ENCODE measurements around the gene TMOD3.

TMOD3 gene

GRCh38 chr15:51828621-51829375 is 655 bp upstream of the TMOD3 start:
- H3K27ac ChIP-seq (ENCODE audit: low read length): no peak overlapping the region

GRCh38 chr15:51830276-51830806 is 888 bp downstream of the TMOD3 start:
- H3K9ac ChIP-seq (ENCODE audit: low read length in 2 of 2): peak overlapping the region; percentile 78 to 79

More at GRCh38 chr15:51828621-51829375, 655 bp upstream of the TMOD3 start:
- no peaks in the 10 kb centered on the region for H3K36me3 ChIP-seq (ENCODE audit: control insufficient read depth in 2 of 2, insufficient read depth in 2 of 2, low read length in 2 of 2)
- H3K4me3 ChIP-seq (ENCODE audit: low read length in 2 of 2): peak overlapping the region; percentile 86 to 91
- H3K27me3 ChIP-seq (ENCODE audit: control insufficient read depth in 1 of 2, insufficient read depth in 2 of 2, low read length in 2 of 2): no peaks in the 10 kb centered on the region
- peaks cover 3% of the 10 kb centered on the region for H3K4me1 ChIP-seq (ENCODE audit: control insufficient read depth, insufficient read depth, low read length)
- no peaks in the 10 kb centered on the region for H3K9me3 ChIP-seq (ENCODE audit: control insufficient read depth in 2 of 2, low read length in 2 of 2)
- H3K9ac ChIP-seq (ENCODE audit: low read length in 2 of 2): peak overlapping the region in 1 of 2 donors; percentile 78

DNA sequence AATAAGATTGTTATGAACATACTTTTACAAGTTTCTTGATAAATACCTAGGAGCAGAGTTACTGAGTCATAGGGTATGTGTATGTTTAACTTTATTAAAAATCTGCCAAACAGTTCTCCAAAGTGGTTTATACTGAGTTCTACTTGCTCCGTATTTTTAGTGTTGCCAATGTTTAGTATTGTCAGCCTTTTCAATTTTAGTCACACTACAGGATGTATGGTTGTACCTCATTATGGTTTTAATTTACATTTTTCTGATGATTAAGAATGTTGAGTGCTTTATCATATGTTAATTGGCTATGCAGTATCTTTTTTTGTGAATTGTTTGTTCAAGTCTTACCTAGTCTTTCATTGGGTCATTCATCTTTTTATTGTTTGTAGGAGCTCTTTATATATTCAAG is 4.3 kb downstream of the TMOD3 start:
- no peaks in the 10 kb centered on the region for H3K27me3 ChIP-seq (ENCODE audit: control insufficient read depth in 1 of 2, insufficient read depth in 2 of 2, low read length in 2 of 2)
- H3K36me3 ChIP-seq (ENCODE audit: control insufficient read depth in 2 of 2, insufficient read depth in 2 of 2, low read length in 2 of 2): no peaks in the 10 kb centered on the region
- no peak overlapping the region for H3K27ac ChIP-seq (ENCODE audit: low read length)
- H3K9me3 ChIP-seq (ENCODE audit: control insufficient read depth in 2 of 2, low read length in 2 of 2): no peaks in the 10 kb centered on the region
- H3K4me3 ChIP-seq (ENCODE audit: low read length in 2 of 2): no peak overlapping the region
- H3K4me1 ChIP-seq (ENCODE audit: control insufficient read depth, insufficient read depth, low read length): peaks cover 13% of the 10 kb centered on the region
- H3K9ac ChIP-seq (ENCODE audit: low read length in 2 of 2): no peak overlapping the region

More at GRCh38 chr15:51830276-51830806, 888 bp downstream of the TMOD3 start:
- Histone ChIP-seq H3K4me3 (ENCODE audit: low read length in 2 of 2) (peak overlapping the region; percentile 86 to 91), H3K27me3 (ENCODE audit: control insufficient read depth in 1 of 2, insufficient read depth in 2 of 2, low read length in 2 of 2) (no peaks in the 10 kb centered on the region), H3K9me3 (ENCODE audit: control insufficient read depth in 2 of 2, low read length in 2 of 2) (no peaks in the 10 kb centered on the region), H3K4me1 (ENCODE audit: control insufficient read depth, insufficient read depth, low read length) (peaks cover 3% of the 10 kb centered on the region), H3K27ac (ENCODE audit: low read length) (no peak overlapping the region), H3K36me3 (ENCODE audit: control insufficient read depth in 2 of 2, insufficient read depth in 2 of 2, low read length in 2 of 2) (no peaks in the 10 kb centered on the region)

- Histone ChIP-seq H3K9me3 (ENCODE audit: control insufficient read depth in 2 of 2, low read length in 2 of 2) (no peaks in the 10 kb centered on the region), H3K36me3 (ENCODE audit: control insufficient read depth in 2 of 2, insufficient read depth in 2 of 2, low read length in 2 of 2) (no peaks in the 10 kb centered on the region), H3K27me3 (ENCODE audit: control insufficient read depth in 1 of 2, insufficient read depth in 2 of 2, low read length in 2 of 2) (no peaks in the 10 kb centered on the region), H3K4me1 (ENCODE audit: control insufficient read depth, insufficient read depth, low read length) (peaks cover 11% of the 10 kb centered on the region), H3K27ac (ENCODE audit: low read length) (no peak overlapping the region), H3K4me3 (ENCODE audit: low read length in 2 of 2) (peak overlapping the region in 1 of 2 donors; percentile 36), H3K9ac (ENCODE audit: low read length in 2 of 2) (no peak overlapping the region)
Measured at GRCh38 chr15:51837792-51838251, 8.4 kb downstream of the TMOD3 start.

DNA sequence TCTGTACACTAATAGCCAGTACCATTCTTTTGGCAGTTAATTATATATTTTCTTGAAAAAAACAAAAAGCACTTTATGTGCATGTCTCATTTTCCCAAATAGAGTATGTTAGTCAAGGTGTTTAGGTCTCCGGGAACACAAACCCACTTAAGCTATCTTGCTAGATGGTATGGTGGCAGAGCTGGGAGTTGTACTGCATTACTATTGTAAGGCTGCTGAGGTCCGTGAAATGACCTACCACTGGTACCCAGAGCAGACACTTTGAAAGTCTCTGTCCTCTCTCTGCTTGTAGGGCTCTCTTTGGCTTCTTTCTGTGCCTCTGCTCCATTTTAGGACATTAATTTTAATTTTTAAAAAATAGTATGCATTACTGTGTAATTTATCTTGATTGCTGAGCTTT is 8.8 kb downstream of the TMOD3 start:
- H3K4me3 ChIP-seq (ENCODE audit: low read length in 2 of 2): peak overlapping the region in 1 of 2 donors; percentile 36
- H3K27me3 ChIP-seq (ENCODE audit: control insufficient read depth in 1 of 2, insufficient read depth in 2 of 2, low read length in 2 of 2): no peaks in the 10 kb centered on the region
- no peaks in the 10 kb centered on the region for H3K9me3 ChIP-seq (ENCODE audit: control insufficient read depth in 2 of 2, low read length in 2 of 2)
- no peaks in the 10 kb centered on the region for H3K36me3 ChIP-seq (ENCODE audit: control insufficient read depth in 2 of 2, insufficient read depth in 2 of 2, low read length in 2 of 2)
- no peak overlapping the region for H3K9ac ChIP-seq (ENCODE audit: low read length in 2 of 2)
- H3K4me1 ChIP-seq (ENCODE audit: control insufficient read depth, insufficient read depth, low read length): peaks cover 12% of the 10 kb centered on the region
- no peak overlapping the region for H3K27ac ChIP-seq (ENCODE audit: low read length)

- no peaks in the 10 kb centered on the region for H3K36me3 ChIP-seq (ENCODE audit: control insufficient read depth in 2 of 2, insufficient read depth in 2 of 2, low read length in 2 of 2)
- H3K27me3 ChIP-seq (ENCODE audit: control insufficient read depth in 1 of 2, insufficient read depth in 2 of 2, low read length in 2 of 2): no peaks in the 10 kb centered on the region
- no peaks in the 10 kb centered on the region for H3K9me3 ChIP-seq (ENCODE audit: control insufficient read depth in 2 of 2, low read length in 2 of 2)
- no peak overlapping the region for H3K4me3 ChIP-seq (ENCODE audit: low read length in 2 of 2)
- H3K4me1 ChIP-seq (ENCODE audit: control insufficient read depth, insufficient read depth, low read length): peaks cover 18% of the 10 kb centered on the region
- H3K9ac ChIP-seq (ENCODE audit: low read length in 2 of 2): no peak overlapping the region
- no peak overlapping the region for H3K27ac ChIP-seq (ENCODE audit: low read length)
Measured at GRCh38 chr15:51840692-51841091, 11.2 kb downstream of the TMOD3 start.

GRCh38 chr15:51841406-51842040 is 12.1 kb downstream of the TMOD3 start:
- Histone ChIP-seq H3K36me3 (ENCODE audit: control insufficient read depth in 2 of 2, insufficient read depth in 2 of 2, low read length in 2 of 2) (no peaks in the 10 kb centered on the region), H3K9me3 (ENCODE audit: control insufficient read depth in 2 of 2, low read length in 2 of 2) (no peaks in the 10 kb centered on the region), H3K9ac (ENCODE audit: low read length in 2 of 2) (no peak overlapping the region), H3K27me3 (ENCODE audit: control insufficient read depth in 1 of 2, insufficient read depth in 2 of 2, low read length in 2 of 2) (no peaks in the 10 kb centered on the region), H3K4me1 (ENCODE audit: control insufficient read depth, insufficient read depth, low read length) (peaks cover 18% of the 10 kb centered on the region), H3K27ac (ENCODE audit: low read length) (no peak overlapping the region), H3K4me3 (ENCODE audit: low read length in 2 of 2) (no peak overlapping the region)

DNA sequence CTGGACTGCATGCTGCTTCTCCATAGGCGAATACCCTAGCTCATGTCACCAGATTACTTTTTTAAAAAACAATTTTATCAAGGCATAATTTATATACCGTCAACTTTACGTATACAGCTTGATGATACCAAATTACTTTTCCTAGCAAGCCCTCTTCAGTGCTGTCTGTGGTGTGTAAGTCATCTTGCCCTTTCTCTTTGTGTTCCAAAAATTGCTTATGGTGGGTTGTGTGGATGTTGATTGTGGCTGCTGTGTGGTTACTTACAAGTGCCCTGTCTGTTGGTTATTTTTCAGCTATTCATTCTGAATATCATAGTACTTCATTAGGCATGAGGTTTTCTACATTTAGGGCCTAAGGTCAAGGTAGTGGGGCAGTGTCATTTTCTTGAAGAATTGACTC is 12.8 kb downstream of the TMOD3 start:
- Histone ChIP-seq H3K27ac (ENCODE audit: low read length) (no peak overlapping the region), H3K9me3 (ENCODE audit: control insufficient read depth in 2 of 2, low read length in 2 of 2) (no peaks in the 10 kb centered on the region), H3K9ac (ENCODE audit: low read length in 2 of 2) (no peak overlapping the region), H3K27me3 (ENCODE audit: control insufficient read depth in 1 of 2, insufficient read depth in 2 of 2, low read length in 2 of 2) (no peaks in the 10 kb centered on the region), H3K4me1 (ENCODE audit: control insufficient read depth, insufficient read depth, low read length) (peaks cover 18% of the 10 kb centered on the region), H3K36me3 (ENCODE audit: control insufficient read depth in 2 of 2, insufficient read depth in 2 of 2, low read length in 2 of 2) (no peaks in the 10 kb centered on the region), H3K4me3 (ENCODE audit: low read length in 2 of 2) (no peak overlapping the region)

DNA sequence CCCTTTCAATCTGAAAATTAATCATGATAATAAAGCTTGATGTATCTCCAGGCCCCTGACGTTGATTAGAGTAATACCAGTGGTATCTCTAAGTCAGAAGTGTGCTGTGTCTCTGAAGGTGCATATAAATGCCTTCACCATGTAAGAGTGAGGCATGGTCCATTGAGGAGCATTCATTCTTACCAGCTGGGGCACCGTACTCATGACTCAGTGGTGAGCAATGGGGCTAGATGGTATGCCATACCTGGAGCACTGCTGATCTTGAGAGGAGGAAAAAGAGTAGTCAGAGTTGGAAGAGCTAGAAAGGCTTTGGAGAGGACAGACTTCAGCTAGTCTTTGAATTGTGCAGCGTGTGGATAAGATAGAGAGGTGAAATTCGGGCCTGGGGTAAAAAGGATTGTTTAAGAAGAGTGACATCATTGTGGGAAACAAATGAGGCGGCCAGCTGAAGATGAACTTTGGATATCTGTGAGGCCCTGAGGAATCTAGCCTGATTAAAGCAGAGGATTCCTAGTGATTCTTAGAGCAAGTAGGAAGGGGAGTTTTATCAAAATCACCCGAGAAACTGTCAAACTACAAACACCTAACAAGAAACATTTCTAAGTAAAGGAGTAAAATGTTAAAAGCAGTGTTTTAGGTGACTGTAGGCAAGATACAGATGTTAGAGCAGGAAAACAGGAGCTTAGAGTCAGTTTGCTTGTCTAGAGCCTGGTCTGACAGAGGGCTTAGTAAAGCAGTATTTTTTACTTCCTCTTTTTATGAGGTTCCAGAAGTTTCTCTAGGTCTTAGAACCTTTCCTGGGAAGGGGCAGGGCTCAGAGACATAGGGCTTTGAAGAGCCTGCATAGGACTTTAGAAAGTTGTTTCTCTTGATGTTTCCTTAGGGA is 13.6 kb downstream of the TMOD3 start:
- Histone ChIP-seq H3K36me3 (ENCODE audit: control insufficient read depth in 2 of 2, insufficient read depth in 2 of 2, low read length in 2 of 2) (no peaks in the 10 kb centered on the region), H3K9ac (ENCODE audit: low read length in 2 of 2) (no peak overlapping the region), H3K27me3 (ENCODE audit: control insufficient read depth in 1 of 2, insufficient read depth in 2 of 2, low read length in 2 of 2) (no peaks in the 10 kb centered on the region), H3K9me3 (ENCODE audit: control insufficient read depth in 2 of 2, low read length in 2 of 2) (no peaks in the 10 kb centered on the region), H3K4me1 (ENCODE audit: control insufficient read depth, insufficient read depth, low read length) (peaks cover 11% of the 10 kb centered on the region), H3K27ac (ENCODE audit: low read length) (no peak overlapping the region), H3K4me3 (ENCODE audit: low read length in 2 of 2) (no peak overlapping the region)

DNA sequence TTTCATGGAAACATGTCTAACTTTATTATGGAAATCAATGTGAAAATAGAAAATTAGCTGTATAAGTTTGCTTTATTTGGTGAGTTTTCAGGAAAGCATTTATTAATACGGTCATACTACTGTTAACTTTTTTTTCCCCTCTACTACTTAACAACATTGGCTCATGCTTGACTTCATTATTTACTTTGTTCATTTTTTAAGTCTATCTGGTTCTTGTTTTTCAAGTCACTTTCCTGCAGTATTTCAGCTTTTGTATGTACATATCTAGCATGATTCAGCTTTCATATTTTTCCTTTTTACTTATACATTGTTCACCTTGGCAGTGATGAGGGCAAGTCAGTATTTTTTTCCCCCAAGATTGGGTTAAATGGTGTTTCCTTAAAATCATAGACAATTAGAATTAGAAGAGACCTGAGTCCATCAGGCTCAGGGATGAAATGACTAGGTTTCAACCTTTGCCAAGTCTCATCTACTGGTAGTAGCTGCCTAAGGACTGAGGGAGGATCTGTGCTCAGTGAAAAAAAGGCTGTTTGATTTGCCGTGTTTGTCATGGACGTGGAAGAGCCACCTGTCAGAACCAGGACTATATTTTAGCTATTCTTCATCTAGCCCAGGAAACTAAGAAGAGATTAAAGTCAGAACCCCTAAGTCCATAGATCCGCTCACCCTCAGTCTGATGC is 15.4 kb downstream of the TMOD3 start:
- H3K27me3 ChIP-seq (ENCODE audit: control insufficient read depth in 1 of 2, insufficient read depth in 2 of 2, low read length in 2 of 2): no peaks in the 10 kb centered on the region
- H3K4me1 ChIP-seq (ENCODE audit: control insufficient read depth, insufficient read depth, low read length): peaks cover 8% of the 10 kb centered on the region
- no peaks in the 10 kb centered on the region for H3K36me3 ChIP-seq (ENCODE audit: control insufficient read depth in 2 of 2, insufficient read depth in 2 of 2, low read length in 2 of 2)
- no peak overlapping the region for H3K27ac ChIP-seq (ENCODE audit: low read length)
- no peak overlapping the region for H3K4me3 ChIP-seq (ENCODE audit: low read length in 2 of 2)
- no peak overlapping the region for H3K9ac ChIP-seq (ENCODE audit: low read length in 2 of 2)
- H3K9me3 ChIP-seq (ENCODE audit: control insufficient read depth in 2 of 2, low read length in 2 of 2): no peaks in the 10 kb centered on the region

Measured in stomach smooth muscle (tissue), 2 donors.